Natural killer cell (primary cell): ENCODE measurements around the gene CCL20. TPM values are rescaled to one million over a fixed set of nuclear protein-coding genes. Genes with fewer than 3 reads are reported as not detected.

Experiments used
- ATAC-seq, 3 donors: fragments of 150-1000 bp in 2 of 3; fragments of 200-7000 bp in 1 of 3; cut with Tn5 transposase; 1 replicate in 1 of 3; 2 replicates in 2 of 3; pipeline ENCODE4 v1.10.0; 2021; ENCODE audit warnings: mild to moderate bottlenecking in 2 of 3, moderate library complexity in 2 of 3
- DNase-seq, 2 donors: peaks; one replicate each; pipeline versions ENCODE4 v3.0.0 to v3.0.0-alpha.2; 2013 to 2021; ENCODE audit warnings: mixed read lengths in 1 of 2
- H3K27ac ChIP-seq: one replicate; pipeline ENCODE4 v1.5.1; 2013; ENCODE audit warnings: mild to moderate bottlenecking, low read length
- H3K27me3 ChIP-seq: one replicate; pipeline ENCODE4 v1.6.1; 2013; ENCODE audit warnings: low read length; ENCODE audit not compliant: control insufficient read depth, insufficient read depth
- H3K36me3 ChIP-seq: one replicate; pipeline ENCODE4 v1.6.1; 2013; ENCODE audit warnings: low read length; ENCODE audit not compliant: control insufficient read depth, insufficient read depth
- H3K4me1 ChIP-seq: one replicate; pipeline ENCODE4 v1.6.1; 2013; ENCODE audit warnings: low read length; ENCODE audit not compliant: control insufficient read depth, insufficient read depth
- H3K4me3 ChIP-seq: one replicate; pipeline ENCODE4 v1.5.1; 2013; ENCODE audit warnings: low read length
- H3K9me3 ChIP-seq: one replicate; pipeline ENCODE4 v1.6.1; 2013; ENCODE audit warnings: low read length; ENCODE audit not compliant: control insufficient read depth, insufficient read depth
- H3K27ac Mint-ChIP-seq, 2 donors: one replicate each; pipeline ENCODE4 v1.8.0; 2022; ENCODE audit warnings: mild to moderate bottlenecking in 2 of 2, mixed read lengths in 2 of 2, moderate library complexity in 1 of 2
- H3K27me3 Mint-ChIP-seq, 2 donors: one replicate each; pipeline ENCODE4 v1.8.0; 2022; ENCODE audit warnings: low read depth in 2 of 2, mixed read lengths in 2 of 2
- H3K36me3 Mint-ChIP-seq: one replicate; pipeline ENCODE4 v1.8.0; 2022; ENCODE audit warnings: mixed read lengths
- H3K4me1 Mint-ChIP-seq, 2 donors: one replicate each; pipeline ENCODE4 v1.8.0; 2022; ENCODE audit warnings: mixed read lengths in 2 of 2
- H3K4me3 Mint-ChIP-seq: one replicate; pipeline ENCODE4 v1.8.0; 2022; ENCODE audit warnings: mild to moderate bottlenecking, moderate library complexity, mixed read lengths
- H3K9me3 Mint-ChIP-seq, 2 donors: one replicate each; pipeline ENCODE4 v1.8.0; 2022; ENCODE audit warnings: mixed read lengths in 2 of 2
- whole genome bisulfite sequencing: methylation state at CpG from one replicate; pipeline ENCODE4 v1.1.7; 2013; ENCODE audit warnings: missing lambda C conversion rate; ENCODE audit not compliant: insufficient coverage; 5-methylcytosine and 5-hydroxymethylcytosine counted together
- intact Hi-C: fragments of 100-400 bp; cut with micrococcal nuclease; formaldehyde crosslinking; loops from one replicate; pipeline ENCODE4 v1.14.2; 2022
- total RNA-seq, 4 donors: library from RNA; stranded (reverse); fragments of 120-200 nt in 1 of 4; gene quantifications; one replicate each; pipeline versions ENCODE4 v1.2.3 to v1.2.4, GENCODE V29; 2013 to 2022
- TF ChIP-seq, protein P1 (sequence below): fragments of 200-600 bp; IDR thresholded peaks from one replicate; pipeline ENCODE4 v1.8.0; 2022; ENCODE audit warnings: antibody characterized with exemption

The CCL20 gene
- total RNA-seq, 3 donors from 2014 or later (not counting 1 experiment from before 2014, with no cell fraction given): 2.0 TPM; not detected in 2

DNA sequence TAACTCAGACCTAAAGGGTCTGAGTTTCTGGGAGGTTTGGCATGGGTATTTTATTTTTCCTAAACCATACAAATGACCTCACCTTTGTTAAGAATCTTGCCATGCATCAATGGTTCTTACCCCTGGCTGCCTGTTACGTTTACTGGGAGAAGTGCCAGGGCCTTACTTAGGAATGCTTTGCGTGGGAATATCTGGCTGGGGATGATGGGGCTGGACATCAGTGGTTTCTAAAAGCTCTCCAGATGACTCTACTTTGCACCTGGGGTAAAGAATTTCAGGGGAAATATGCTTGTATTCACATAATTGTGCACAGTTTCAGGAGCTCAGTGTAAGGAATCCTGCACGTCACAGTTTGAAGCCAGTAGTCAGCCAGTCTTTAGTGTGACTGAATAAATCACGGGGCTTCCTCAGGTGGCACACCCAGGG lies 39.6 kb downstream of the CCL20 start:
- H3K27ac Mint-ChIP-seq: no peak overlapping the region

DNA sequence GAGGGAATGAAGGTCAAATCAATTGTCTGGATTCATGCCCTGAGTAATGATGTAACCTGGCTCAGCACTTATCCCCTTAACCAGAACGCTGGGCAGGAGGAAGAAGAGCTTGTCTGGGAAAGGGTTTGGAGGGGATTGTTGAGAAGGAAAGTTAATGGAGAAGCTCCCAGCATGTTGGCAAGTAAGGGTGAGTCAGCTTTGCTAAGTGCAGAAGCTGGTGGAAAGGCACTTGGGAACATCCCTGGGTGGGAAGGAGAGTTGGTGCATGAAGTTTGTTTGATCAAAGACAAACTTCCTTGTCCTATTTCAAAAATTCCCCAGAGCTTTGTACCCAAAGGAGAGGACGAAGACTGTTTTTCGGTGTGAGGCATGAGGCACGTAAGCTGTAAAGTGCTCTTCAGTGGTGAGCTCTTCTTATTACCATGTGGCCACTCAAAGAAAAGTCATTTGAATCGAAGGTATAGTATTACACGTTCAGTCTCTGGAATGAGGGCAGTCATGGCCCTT lies 40.2 kb downstream of the CCL20 start:
- H3K36me3 Mint-ChIP-seq: no peaks in the 10 kb centered on the region
- H3K27me3 ChIP-seq: no peaks in the 10 kb centered on the region
- peaks cover 0 to 4% of the 10 kb centered on the region in 2 donors for H3K9me3 Mint-ChIP-seq
- H3K4me1 ChIP-seq: no peaks in the 10 kb centered on the region
- H3K4me1 Mint-ChIP-seq: no peaks in the 10 kb centered on the region
- H3K27ac Mint-ChIP-seq: no peak overlapping the region
- H3K27ac ChIP-seq: no peak overlapping the region
- ATAC-seq (no peak), DNase-seq (no peak)
- H3K9me3 ChIP-seq: no peaks in the 10 kb centered on the region
- TF ChIP-seq, protein P1, sequence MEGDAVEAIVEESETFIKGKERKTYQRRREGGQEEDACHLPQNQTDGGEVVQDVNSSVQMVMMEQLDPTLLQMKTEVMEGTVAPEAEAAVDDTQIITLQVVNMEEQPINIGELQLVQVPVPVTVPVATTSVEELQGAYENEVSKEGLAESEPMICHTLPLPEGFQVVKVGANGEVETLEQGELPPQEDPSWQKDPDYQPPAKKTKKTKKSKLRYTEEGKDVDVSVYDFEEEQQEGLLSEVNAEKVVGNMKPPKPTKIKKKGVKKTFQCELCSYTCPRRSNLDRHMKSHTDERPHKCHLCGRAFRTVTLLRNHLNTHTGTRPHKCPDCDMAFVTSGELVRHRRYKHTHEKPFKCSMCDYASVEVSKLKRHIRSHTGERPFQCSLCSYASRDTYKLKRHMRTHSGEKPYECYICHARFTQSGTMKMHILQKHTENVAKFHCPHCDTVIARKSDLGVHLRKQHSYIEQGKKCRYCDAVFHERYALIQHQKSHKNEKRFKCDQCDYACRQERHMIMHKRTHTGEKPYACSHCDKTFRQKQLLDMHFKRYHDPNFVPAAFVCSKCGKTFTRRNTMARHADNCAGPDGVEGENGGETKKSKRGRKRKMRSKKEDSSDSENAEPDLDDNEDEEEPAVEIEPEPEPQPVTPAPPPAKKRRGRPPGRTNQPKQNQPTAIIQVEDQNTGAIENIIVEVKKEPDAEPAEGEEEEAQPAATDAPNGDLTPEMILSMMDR: no peak
- no peaks in the 10 kb centered on the region for H3K27me3 Mint-ChIP-seq
- 84% methylated on average over 6 of the region's 6 CpGs for WGBS
- H3K4me3 Mint-ChIP-seq: no peak overlapping the region
- intact Hi-C loops: no loop called here
- H3K4me3 ChIP-seq: no peak overlapping the region
- H3K36me3 ChIP-seq: no peaks in the 10 kb centered on the region

More for the DNA sequence above, 39.6 kb downstream of the CCL20 start:
- Mint-ChIP-seq H3K27me3 (no peaks in the 10 kb centered on the region), H3K9me3 (peaks cover 0 to 4% of the 10 kb centered on the region in 2 donors), H3K4me3 (no peak overlapping the region), H3K4me1 (peaks cover 4 to 5% of the 10 kb centered on the region in 2 donors), H3K36me3 (no peaks in the 10 kb centered on the region)
- intact Hi-C loops: no loop called here
- Histone ChIP-seq H3K36me3 (no peaks in the 10 kb centered on the region), H3K9me3 (no peaks in the 10 kb centered on the region), H3K4me1 (no peaks in the 10 kb centered on the region), H3K27me3 (no peaks in the 10 kb centered on the region), H3K27ac (no peak overlapping the region), H3K4me3 (no peak overlapping the region)
- TF ChIP-seq, protein P1: no peak
- WGBS: 80% methylated on average over 4 of the region's 4 CpGs
- ATAC-seq (no peak), DNase-seq (no peak)

DNA sequence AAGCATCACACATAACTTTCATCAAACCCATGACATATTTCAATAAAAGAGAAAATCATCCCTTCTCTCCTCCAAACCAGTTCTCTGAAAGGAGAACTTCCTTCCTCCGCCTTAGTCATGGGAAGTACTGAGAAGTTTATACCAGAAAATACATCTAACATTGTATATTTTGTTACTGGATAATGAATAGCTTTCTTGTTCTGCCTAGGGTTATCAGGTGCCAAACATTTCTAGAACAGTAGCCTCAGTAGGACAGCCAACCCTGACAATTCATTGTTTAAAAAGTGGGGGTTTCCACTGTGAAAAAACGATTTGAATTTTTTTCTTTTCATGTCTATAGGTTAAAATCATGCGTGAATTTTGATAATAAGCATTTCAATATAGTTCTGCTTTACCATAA lies 41.8 kb downstream of the CCL20 start:
- no peaks in the 10 kb centered on the region for H3K27me3 Mint-ChIP-seq
- no peak overlapping the region for H3K27ac Mint-ChIP-seq
- no peaks in the 10 kb centered on the region for H3K9me3 ChIP-seq
- no peaks in the 10 kb centered on the region for H3K4me1 Mint-ChIP-seq
- no peak overlapping the region for H3K4me3 ChIP-seq
- peaks cover 0 to 4% of the 10 kb centered on the region in 2 donors for H3K9me3 Mint-ChIP-seq
- no peak overlapping the region for H3K27ac ChIP-seq
- H3K27me3 ChIP-seq: no peaks in the 10 kb centered on the region
- 80% methylated on average over 1 of the region's 3 CpGs for WGBS
- H3K36me3 ChIP-seq: no peaks in the 10 kb centered on the region
- DNase-seq (no peak), ATAC-seq (no peak)
- no peaks in the 10 kb centered on the region for H3K36me3 Mint-ChIP-seq
- intact Hi-C loops: no loop called here
- H3K4me1 ChIP-seq: no peaks in the 10 kb centered on the region
- H3K4me3 Mint-ChIP-seq: no peak overlapping the region
- TF ChIP-seq, protein P1: no peak

DNA sequence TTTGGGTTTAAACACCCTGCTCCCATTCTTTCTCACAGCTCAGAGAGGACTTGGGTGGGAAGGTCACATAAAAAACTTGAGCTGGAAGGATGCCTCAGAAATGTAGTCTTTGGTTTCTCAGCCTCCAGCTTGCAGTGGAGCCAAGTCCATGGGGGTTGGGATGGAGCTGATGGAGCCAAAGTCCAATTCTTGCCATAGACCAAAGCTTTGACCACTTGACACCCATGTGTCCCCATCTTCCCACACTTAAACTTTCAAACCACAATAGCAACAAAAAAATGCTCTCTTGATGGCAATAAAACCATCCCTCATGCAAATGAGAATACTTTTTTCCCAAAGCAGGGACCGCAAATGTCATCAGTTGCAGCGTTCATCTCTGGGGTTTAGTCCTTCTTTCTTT lies 43.1 kb downstream of the CCL20 start:
- Histone ChIP-seq H3K36me3 (no peaks in the 10 kb centered on the region), H3K27ac (no peak overlapping the region), H3K4me1 (no peaks in the 10 kb centered on the region), H3K27me3 (no peaks in the 10 kb centered on the region), H3K9me3 (no peaks in the 10 kb centered on the region), H3K4me3 (no peak overlapping the region)
- Mint-ChIP-seq H3K27me3 (no peaks in the 10 kb centered on the region), H3K9me3 (no peaks in the 10 kb centered on the region), H3K4me3 (no peak overlapping the region), H3K36me3 (no peaks in the 10 kb centered on the region), H3K27ac (no peak overlapping the region), H3K4me1 (no peaks in the 10 kb centered on the region)
- intact Hi-C loops: no loop called here
- DNase-seq (no peak), ATAC-seq (no peak)
- WGBS: 92% methylated on average over 2 of the region's 2 CpGs
- TF ChIP-seq, protein P1: no peak
